ENCODE data around the gene RNPEPL1.

GRCh38 chr2:240589850-240590525 lies 21.7 kb downstream of the RNPEPL1 start:
- no peak for TF ChIP-seq MAFK (IDR thresholded peaks at IDR 0.05; ENCODE audit: partially characterized antibody)
- TF ChIP-seq MAX (IDR thresholded peaks at IDR 0.05), result no peak
- no peak for TF ChIP-seq POLR2A (IDR thresholded peaks at IDR 0.05; ENCODE audit: low read length)

All from A549 (cell line).